Panc1 (cell line): ENCODE data around the gene MOCS1. TPM values are rescaled to one million over a fixed set of nuclear protein-coding genes. Genes with fewer than 3 reads are reported as not detected.
A peak's percentile ranks its signal among the peaks of the same experiment; 100 is the strongest.

ENCODE experiments used
- ATAC-seq: fragments of 200-7000 bp; cut with Tn5 transposase; 2 replicates; pipeline ENCODE4 v1.9.1; 2020; ENCODE audit warnings: mild to moderate bottlenecking, moderate library complexity
- BruUV-seq: library from RNA; stranded (reverse); fragments of 400-500 nt; replicated peaks from 2 replicates; lab custom pipeline; 2021; lab: Mats Ljungman, UMichigan
- CTCF ChIA-PET: fragments of 300-600 bp; sonication (Branson Sonifier 250); formaldehyde crosslinking; loops from one replicate; lab custom pipeline; 2022; ENCODE audit warnings: antibody characterized with exemption; lab: Charles Lee
- POLR2A ChIA-PET: fragments of 300-600 bp; sonication (Branson Sonifier 250); formaldehyde crosslinking; loops from one replicate; lab custom pipeline; 2022; ENCODE audit warnings: antibody characterized with exemption; lab: Charles Lee
- DNase-seq: peaks from one replicate; pipeline ENCODE4 v3.0.0-alpha.2; 2010; ENCODE audit warnings: low read depth, low spot score
- H3K27ac ChIP-seq: 2 replicates; pipeline ENCODE4 v1.5.1; 2011; ENCODE audit warnings: mild to moderate bottlenecking, low read length, inconsistent platforms
- H3K27me3 ChIP-seq: fragments of 200-500 bp; sonication (Bioruptor generic); 2 replicates; pipeline ENCODE4 v1.6.0; 2014; ENCODE audit warnings: low read length, inconsistent platforms; ENCODE audit not compliant: control insufficient read depth, insufficient read depth
- H3K36me3 ChIP-seq: fragments of 200-500 bp; sonication (Bioruptor generic); 2 replicates; pipeline ENCODE4 v1.5.1; 2014; ENCODE audit warnings: inconsistent platforms, mild to moderate bottlenecking, low read length, moderate library complexity; ENCODE audit not compliant: control insufficient read depth, insufficient read depth
- H3K4me1 ChIP-seq: 2 replicates; pipeline ENCODE4 v1.5.1; 2011; ENCODE audit warnings: inconsistent platforms, mild to moderate bottlenecking, low read length, moderate library complexity; ENCODE audit not compliant: control insufficient read depth, insufficient read depth
- H3K4me3 ChIP-seq, 2 experiments: 2 replicates each; pipeline ENCODE4 v1.5.1; 2011 to 2012; ENCODE audit warnings: low read depth in 2 of 2, low read length in 2 of 2, mild to moderate bottlenecking in 2 of 2, inconsistent platforms in 1 of 2, moderate library complexity in 1 of 2
- H3K9me3 ChIP-seq: fragments of 200-500 bp; sonication (Bioruptor generic); 2 replicates; pipeline ENCODE4 v1.5.1; 2014; ENCODE audit warnings: low read depth, mild to moderate bottlenecking, inconsistent platforms, low read length, moderate library complexity; ENCODE audit not compliant: control insufficient read depth, insufficient read depth
- CTCF ChIP-seq: fragments of 450-650 bp; IDR thresholded peaks from 2 replicates; pipeline ENCODE4 v1.5.1; 2017; ENCODE audit warnings: mild to moderate bottlenecking
- POLR2AphosphoS5 ChIP-seq: IDR thresholded peaks from 2 replicates; pipeline ENCODE4 v1.6.1; 2012; ENCODE audit warnings: mild to moderate bottlenecking, low read depth, low read length, moderate library complexity
- SIN3A ChIP-seq: IDR thresholded peaks from 2 replicates; pipeline ENCODE4 v1.6.1; 2012; ENCODE audit warnings: low read depth, mild to moderate bottlenecking, low read length, moderate library complexity, borderline replicate concordance; ENCODE audit not compliant: insufficient read depth
- TCF7L2 ChIP-seq: IDR thresholded peaks from 2 replicates; pipeline ENCODE4 v1.6.1; 2011; ENCODE audit warnings: mild to moderate bottlenecking, low read depth, low read length, inconsistent platforms
- in situ Hi-C: cut with HindIII; loops from 2 replicates; pipeline ENCODE4 v1.10.0; 2016; ENCODE audit warnings: low sequenced_read_pairs, low pct_unique_long_range_greater_than_20kb
- intact Hi-C: fragments of 100-400 bp; cut with micrococcal nuclease; formaldehyde crosslinking; loops from one replicate; pipeline ENCODE4 v1.10.0; 2022; ENCODE audit not compliant: unreplicated experiment
- total RNA-seq: library from RNA; stranded (reverse); gene quantifications from one replicate; pipeline ENCODE4 v1.2.1, GENCODE V29; 2021; ENCODE audit not compliant: unreplicated experiment
- TF ChIP-seq, protein P1 (sequence below), 2 experiments: IDR thresholded peaks; 2 replicates each; pipeline ENCODE4 v1.6.1; 2011 to 2012; ENCODE audit warnings: low read depth in 2 of 2, control low read depth in 1 of 2, low read length in 1 of 2, mild to moderate bottlenecking in 1 of 2, moderate library complexity in 1 of 2; ENCODE audit not compliant: insufficient read depth in 1 of 2

Gene MOCS1
- total RNA-seq, 1 experiment from 2014 or later = 0.98 TPM

DNA sequence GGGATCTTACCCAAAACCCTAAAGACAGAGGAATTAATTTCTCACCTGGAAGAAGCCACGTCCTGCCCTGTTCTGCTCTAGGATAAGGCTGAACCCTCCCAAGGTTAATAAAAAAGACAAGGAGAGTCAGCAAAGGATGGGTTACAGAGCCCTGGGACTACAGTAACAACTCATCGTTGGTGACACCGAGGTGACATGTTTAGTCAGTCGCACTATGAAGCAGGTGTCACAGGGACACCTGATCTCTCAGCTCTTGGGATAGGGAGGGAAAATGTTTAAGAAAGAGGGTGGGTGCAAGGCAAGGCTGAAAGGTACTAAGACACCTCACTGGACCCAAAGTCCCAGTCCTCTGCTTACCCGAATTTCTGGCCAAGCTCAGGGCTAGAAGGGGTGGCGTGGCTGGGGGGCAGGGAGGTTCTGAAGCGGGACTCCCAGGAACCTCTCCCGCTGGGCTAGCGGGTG, 562 bp downstream of the MOCS1 start:
- DNase-seq = no peak
- peaks cover 12% of the 10 kb centered on the region for H3K27me3 ChIP-seq
- peak overlapping the region; percentile 42 to 52 for H3K4me3 ChIP-seq
- no peak for ATAC-seq
- intact Hi-C loops = no loop called here
- BruUV-seq = no TSS peak
- no peak overlapping the region for H3K27ac ChIP-seq
- in situ Hi-C loops = no loop called here
- H3K9me3 ChIP-seq = no peaks in the 10 kb centered on the region
- no peaks in the 10 kb centered on the region for H3K4me1 ChIP-seq
- CTCF ChIA-PET = no interaction called here
- TF ChIP-seq POLR2AphosphoS5 = no peak
- TF ChIP-seq CTCF = no peak
- TF ChIP-seq SIN3A = no peak
- TF ChIP-seq TCF7L2 = no peak
- TF ChIP-seq, protein P1, sequence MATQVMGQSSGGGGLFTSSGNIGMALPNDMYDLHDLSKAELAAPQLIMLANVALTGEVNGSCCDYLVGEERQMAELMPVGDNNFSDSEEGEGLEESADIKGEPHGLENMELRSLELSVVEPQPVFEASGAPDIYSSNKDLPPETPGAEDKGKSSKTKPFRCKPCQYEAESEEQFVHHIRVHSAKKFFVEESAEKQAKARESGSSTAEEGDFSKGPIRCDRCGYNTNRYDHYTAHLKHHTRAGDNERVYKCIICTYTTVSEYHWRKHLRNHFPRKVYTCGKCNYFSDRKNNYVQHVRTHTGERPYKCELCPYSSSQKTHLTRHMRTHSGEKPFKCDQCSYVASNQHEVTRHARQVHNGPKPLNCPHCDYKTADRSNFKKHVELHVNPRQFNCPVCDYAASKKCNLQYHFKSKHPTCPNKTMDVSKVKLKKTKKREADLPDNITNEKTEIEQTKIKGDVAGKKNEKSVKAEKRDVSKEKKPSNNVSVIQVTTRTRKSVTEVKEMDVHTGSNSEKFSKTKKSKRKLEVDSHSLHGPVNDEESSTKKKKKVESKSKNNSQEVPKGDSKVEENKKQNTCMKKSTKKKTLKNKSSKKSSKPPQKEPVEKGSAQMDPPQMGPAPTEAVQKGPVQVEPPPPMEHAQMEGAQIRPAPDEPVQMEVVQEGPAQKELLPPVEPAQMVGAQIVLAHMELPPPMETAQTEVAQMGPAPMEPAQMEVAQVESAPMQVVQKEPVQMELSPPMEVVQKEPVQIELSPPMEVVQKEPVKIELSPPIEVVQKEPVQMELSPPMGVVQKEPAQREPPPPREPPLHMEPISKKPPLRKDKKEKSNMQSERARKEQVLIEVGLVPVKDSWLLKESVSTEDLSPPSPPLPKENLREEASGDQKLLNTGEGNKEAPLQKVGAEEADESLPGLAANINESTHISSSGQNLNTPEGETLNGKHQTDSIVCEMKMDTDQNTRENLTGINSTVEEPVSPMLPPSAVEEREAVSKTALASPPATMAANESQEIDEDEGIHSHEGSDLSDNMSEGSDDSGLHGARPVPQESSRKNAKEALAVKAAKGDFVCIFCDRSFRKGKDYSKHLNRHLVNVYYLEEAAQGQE (IDR thresholded peaks at IDR 0.05; ENCODE audit: insufficient read depth in 1 of 2, low read depth in 2 of 2, low read length in 1 of 2) = no peak
- H3K36me3 ChIP-seq = no peaks in the 10 kb centered on the region; the same call in 1 of the 2 replicates
- POLR2A ChIA-PET = no interaction called here

DNA sequence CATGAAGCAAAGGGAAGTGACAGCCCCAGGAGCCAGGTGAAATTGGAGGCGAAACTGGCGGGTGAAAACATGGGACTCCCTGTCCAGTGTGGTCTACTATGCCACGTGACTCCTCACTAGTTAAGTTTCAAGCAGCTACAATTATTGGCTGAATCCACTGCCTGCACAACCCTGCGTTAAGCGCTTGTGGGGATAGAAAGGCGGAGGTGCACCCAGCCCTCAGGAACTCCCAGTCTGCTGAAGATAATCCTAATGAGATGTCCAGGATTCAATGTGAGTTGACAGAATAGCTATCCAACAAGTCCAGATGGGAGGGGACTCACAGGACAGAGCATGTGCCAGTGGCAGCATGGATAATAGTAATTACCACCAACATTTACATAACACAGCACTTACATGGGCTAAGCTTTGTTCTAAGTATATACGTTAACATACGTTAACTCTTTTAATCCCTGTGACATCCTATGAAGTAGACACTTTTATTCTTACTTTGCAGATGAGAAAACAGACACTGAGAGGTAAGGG, 1.8 kb downstream of the MOCS1 start:
- intact Hi-C loops (no loop called here), in situ Hi-C loops (no loop called here)
- Histone ChIP-seq H3K9me3 (no peaks in the 10 kb centered on the region), H3K27ac (no peak overlapping the region), H3K27me3 (peaks cover 12% of the 10 kb centered on the region), H3K4me3 (no peak overlapping the region), H3K36me3 (no peaks in the 10 kb centered on the region; the same call in 1 of the 2 replicates), H3K4me1 (no peaks in the 10 kb centered on the region)
- CTCF ChIA-PET = no interaction called here
- BruUV-seq = no TSS peak
- DNase-seq (no peak), ATAC-seq (no peak)
- POLR2A ChIA-PET = no interaction called here
- TF ChIP-seq TCF7L2 (no peak), POLR2AphosphoS5 (no peak), SIN3A (no peak), CTCF (no peak)
- TF ChIP-seq, protein P1 (IDR thresholded peaks at IDR 0.05; ENCODE audit: insufficient read depth in 1 of 2, low read depth in 2 of 2, low read length in 1 of 2) = no peak
